SHP77 (cell line): ENCODE results near the gene C2orf69.
"Not testable (repeated sequence)": the region's sequence is repeated elsewhere in the genome, so short reads cannot be mapped to it uniquely, and the experiment has no call there.

Source experiments
- DNase-seq, 2 experiments: peaks; one replicate each; lab custom pipeline; 2025; lab: John Stamatoyannopoulos, UW

Gene C2orf69, protein sequence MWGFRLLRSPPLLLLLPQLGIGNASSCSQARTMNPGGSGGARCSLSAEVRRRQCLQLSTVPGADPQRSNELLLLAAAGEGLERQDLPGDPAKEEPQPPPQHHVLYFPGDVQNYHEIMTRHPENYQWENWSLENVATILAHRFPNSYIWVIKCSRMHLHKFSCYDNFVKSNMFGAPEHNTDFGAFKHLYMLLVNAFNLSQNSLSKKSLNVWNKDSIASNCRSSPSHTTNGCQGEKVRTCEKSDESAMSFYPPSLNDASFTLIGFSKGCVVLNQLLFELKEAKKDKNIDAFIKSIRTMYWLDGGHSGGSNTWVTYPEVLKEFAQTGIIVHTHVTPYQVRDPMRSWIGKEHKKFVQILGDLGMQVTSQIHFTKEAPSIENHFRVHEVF

DNA sequence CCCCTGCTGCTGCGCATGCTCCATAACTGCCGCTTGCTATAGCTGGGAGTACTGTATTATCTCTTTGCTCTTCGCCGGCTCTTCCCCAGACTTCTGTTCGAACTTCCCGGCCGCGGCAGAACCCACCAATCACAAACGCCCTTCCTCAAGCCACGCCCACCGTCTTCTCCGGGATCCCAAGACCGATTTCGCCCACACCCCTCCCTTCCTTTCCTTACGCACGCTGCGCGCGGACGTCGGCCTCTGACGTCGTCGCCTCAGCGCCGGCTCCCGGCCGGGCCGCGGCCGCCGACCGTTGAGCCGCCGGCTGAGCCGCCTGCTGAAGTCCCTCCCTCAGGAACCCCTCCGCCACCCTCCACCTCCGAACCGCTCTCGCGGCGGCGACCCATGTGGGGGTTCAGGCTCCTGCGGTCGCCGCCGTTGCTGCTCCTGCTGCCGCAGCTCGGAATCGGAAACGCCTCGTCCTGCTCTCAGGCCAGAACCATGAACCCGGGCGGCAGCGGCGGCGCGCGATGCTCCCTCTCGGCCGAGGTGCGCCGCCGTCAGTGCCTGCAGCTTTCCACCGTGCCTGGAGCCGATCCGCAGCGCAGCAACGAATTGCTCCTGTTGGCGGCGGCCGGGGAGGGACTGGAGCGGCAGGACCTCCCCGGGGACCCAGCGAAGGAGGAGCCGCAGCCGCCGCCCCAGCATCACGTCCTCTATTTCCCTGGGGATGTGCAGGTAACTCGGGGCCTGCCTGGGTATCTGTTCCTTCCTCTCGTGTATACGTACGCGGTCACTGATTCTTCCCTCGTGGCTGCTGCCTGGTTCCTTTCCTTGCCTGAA is at the start of gene C2orf69:
Gene C2orf69 (plus strand): TSS at position 242 of the 825 bp plus-strand sequence. CDS start 146 bp downstream, at position 388.
- peak; percentile 97 for DNase-seq

DNA sequence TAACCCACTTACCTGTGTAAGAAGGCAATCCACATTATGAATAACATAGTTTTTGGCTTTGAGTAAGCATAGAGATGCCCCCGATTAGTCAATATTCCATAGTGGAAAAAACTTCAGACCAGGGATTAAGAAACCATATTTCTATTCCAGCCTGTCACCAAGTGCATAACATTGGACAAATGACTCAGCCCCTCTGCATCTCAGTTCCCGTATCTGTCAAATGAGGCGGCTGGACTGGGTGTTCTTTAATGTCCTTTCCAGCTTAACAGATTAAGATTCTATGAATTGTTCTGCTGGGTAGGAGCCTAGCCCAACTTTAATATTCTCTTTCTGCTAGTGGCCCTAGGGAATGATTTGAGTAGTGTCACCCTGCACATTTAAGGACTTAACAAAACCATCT is 48.3 kb upstream of the C2orf69 start:
- no peak for DNase-seq

- DNase-seq = no peak
Observed at GRCh38 chr2:199865905-199866304, 45.2 kb upstream of the C2orf69 start.

DNA sequence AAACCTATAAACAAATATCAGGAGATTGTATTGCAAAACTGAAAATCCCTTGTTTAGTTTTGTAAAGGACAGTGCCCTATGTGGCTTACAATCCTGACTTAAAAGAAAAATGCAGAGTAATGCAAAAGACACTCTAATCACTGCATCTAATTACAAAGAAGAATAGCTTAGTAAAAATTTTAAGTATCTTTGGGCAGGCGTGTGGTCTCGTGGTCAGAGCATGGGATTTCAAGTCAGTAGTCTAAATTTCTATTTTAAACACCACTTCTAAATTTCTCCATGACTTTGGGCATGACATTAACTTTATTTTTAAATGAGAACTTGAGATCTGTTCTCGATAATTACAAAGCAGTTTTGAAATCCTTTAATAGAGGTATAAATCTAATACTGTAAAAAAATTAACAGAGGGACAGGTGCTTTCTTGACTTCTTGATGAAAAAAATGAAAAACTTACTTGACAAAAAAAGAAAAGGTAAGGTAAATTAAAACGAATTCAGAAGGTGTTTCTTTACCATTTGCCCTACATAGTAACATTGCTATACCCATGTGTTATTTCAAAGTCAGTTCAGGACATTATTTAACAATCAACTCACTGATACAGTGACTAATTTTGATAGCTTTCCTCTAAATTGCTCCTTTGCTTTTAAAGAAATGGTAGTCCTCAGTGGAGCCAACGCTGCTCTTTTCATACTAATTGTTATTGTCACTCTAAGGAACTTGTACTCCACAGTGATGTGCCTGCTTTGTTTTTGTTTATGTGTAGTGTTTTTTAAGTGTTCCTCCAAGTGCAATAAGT is 42.5 kb upstream of the C2orf69 start:
- DNase-seq = no peak

GRCh38 chr2:199869227-199869541 is 41.9 kb upstream of the C2orf69 start:
- no peak for DNase-seq

GRCh38 chr2:199869653-199870052 is 41.4 kb upstream of the C2orf69 start:
- DNase-seq = no peak

- no peak for DNase-seq
Observed at GRCh38 chr2:199870581-199870980, 40.5 kb upstream of the C2orf69 start.

- no peak for DNase-seq
Observed at GRCh38 chr2:199874209-199874608, 36.9 kb upstream of the C2orf69 start.

- no peak for DNase-seq
Observed at GRCh38 chr2:199875400-199875799, 35.7 kb upstream of the C2orf69 start.

- DNase-seq = no peak
Observed at GRCh38 chr2:199882667-199883066, 28.4 kb upstream of the C2orf69 start.

DNA sequence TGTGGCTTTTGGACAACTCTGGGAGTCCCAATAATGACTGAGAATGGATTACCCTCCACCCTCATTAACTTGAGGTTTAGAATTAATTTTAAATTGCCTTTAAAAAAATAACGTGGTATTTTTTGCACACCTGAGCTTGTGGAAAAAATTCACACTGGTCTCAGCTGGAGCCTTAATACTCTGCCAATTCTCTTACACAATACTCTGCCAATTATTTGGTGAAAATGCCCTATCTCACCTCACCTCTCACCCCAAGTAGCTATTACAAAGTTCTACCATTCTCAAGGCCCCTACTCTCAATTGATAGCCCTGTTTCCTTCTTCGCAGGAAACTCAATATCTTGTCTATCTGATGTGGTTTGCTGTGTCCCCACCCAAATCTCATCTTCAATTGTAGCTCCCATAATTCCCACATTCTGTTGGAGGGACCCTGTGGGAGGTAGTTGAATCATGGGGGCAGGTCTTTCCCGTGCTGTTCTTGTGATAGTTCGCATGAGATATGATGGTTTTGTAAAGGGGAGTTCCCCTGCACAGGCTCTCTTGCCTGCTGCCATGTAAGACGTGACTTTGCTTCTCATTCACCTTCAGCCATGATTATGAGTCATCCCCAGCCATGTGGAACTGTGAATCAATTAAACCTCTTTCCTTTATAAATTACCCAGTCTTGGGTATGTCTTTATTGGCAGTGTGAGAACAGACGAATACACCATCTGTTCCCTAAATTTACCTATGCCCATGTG is 27.4 kb upstream of the C2orf69 start:
- no peak for DNase-seq

- no peak for DNase-seq
Observed at GRCh38 chr2:199895406-199895805, 15.7 kb upstream of the C2orf69 start.

DNA sequence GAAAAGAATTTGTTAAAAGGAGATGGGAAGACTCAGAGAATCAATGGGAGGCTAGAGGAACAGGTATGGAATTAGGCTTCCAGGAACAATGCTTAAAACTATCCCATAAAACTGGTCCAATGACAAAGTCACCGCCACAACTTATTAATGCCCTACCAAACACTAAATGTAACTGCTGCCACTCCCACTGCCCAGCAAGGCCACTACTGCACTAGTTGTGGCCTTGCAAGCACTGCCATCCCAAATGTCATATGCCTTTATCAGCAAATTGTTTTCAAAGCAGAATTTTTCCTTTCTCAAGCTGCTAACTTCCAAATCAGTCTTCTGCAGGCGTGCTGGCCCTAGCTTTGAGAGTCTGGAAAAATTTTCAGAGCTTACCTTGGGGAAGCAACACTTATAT is 14.5 kb upstream of the C2orf69 start:
- no peak for DNase-seq

DNA sequence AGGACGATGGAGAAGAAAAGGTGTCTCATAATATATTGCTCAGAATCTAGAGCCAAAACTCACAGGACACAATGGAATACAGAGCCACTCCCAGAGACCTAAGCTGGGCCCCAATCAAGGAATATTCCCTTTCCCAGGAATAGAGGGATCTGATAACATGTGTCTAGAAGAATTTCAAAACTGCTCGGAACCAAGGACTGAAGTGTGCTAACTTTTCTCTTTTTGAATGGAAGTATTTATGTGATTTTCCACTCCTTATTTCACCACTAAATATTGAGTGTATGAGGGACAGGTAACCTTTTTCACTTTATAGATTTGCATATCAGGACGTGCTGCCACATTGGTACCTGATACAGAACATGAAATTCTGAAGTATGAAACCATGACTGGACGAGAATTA is 9.2 kb upstream of the C2orf69 start:
- no peak for DNase-seq

DNA sequence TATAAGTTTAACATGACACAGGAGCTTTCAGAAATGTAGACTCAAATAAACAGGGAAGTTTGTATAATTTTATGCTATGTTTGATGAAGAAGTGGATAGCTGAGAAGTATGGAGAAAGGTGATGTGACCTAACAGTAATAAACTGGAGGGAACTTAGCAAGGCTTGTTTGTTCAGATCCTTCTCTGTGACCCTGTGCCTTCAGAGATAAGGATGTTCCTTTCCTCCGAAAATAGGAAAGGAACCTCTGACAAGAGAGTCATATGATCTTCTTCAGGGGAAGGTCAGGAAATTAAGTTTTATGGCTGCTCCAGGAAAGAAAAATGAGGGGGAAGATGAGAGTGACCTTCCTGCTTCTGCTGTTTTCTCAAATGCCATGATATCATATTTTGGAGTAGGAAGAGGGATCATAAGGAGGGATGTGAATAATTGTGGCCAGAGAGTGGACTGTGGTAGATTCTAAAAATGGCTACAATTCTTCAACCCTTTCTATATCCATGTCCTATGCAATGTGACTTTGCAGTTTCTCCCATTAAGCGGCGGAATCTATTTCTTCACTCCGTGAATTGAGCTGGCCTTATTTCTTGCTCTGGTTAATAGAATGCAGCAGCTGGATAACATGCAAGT is 8.5 kb upstream of the C2orf69 start:
- no peak for DNase-seq

GRCh38 chr2:199903111-199903510 is 8.0 kb upstream of the C2orf69 start:
- no peak for DNase-seq

DNA sequence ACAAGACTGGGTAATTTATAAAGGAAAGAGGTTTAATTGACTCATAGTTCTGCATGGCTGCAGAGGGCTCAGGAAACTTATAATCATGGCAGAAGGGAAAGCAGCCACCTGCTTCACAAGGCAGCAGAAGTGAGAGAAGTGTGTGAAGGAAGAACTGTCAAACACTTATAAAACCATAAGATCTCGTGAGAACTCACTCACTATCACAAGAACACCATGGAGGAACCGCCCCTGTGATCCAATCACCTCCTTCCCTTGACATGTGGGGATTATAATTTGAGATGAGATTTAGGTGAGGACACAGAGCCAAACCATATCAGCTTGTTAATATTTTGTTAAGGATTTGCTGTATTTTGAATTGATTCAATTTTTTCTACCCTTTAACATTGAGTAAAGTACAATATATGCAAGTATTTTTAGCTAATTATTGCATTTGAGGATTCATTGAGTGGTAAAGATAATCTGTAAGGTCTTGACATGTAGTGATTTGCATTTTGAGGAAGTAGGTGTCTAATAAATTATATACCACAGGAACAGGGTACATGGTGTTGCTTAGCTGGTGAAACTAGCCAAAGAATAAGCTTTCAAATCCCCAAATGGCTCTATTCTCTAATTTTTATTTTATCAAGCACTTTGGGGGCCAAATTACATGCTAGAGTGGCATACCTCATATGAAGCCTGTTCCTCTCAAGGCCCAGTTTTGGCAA is 3.9 kb upstream of the C2orf69 start:
- DNase-seq = no peak

GRCh38 chr2:199910338-199911051 is 598 bp upstream of the C2orf69 start:
- DNase-seq = no peak

DNA sequence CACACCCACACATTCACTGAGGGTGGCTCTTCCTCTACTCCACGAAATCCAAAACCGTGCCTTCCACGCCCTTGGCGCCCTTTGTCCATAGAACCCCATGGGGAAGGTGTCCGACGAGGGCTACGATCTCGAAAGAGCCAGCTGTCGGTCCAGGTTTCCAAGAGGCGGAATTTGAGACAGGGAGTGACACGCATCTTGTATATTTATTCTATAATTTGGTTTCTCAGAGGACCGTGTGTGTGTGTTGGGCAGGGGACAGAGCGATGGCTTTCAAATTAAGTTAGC is 726 bp downstream of the C2orf69 start:
- peak in 1 of 2 experiments; percentile 45 for DNase-seq

DNA sequence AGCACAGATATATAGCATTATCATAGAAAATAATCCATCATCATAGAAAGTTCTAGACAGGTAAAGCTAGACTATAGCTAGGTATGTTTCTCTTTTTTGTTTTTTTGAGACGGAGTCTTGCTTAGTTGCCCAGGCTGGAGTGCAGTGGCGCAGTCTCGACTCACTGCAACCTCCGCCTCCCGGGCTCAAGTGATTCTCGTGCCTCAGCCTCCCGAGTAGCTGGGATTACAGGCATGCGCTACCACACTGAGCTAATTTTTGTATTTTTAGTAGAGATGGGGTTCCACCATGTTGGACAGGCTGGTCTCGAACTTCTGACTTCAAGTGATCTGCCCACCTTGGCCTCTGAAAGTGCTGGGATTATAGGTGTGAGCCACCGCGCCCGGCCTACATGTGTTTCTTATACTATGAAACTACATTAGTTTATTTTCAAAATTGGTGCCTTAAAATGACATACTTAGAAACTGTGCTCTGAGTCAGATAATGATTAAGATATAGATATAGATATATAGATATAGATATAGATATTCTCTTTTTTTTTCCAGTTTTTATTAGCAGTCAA is 1.5 kb downstream of the C2orf69 start:
- not testable (repeated sequence) for DNase-seq
